HepG2 (cell line): ENCODE measurements around the gene DNAJB12.

Experiments
- CTCF ChIP-seq: sonication (generic); formaldehyde crosslinking; IDR thresholded peaks from 2 replicates; pipeline ENCODE4 v1.5.0; 2020; ENCODE audit warnings: mild to moderate bottlenecking, missing genetic modification reagents, moderate library complexity
- POLR2AphosphoS5 ChIP-seq: IDR thresholded peaks from 2 replicates; pipeline ENCODE4 v1.6.1; 2012; ENCODE audit warnings: low read depth, low read length
- ZNF24 ChIP-seq: fragments of 450-650 bp; IDR thresholded peaks from 2 replicates; pipeline ENCODE4 v1.6.1; 2017; ENCODE audit warnings: antibody characterized with exemption, mild to moderate bottlenecking
- ZNF256 ChIP-seq: sonication (generic); formaldehyde crosslinking; conservative IDR thresholded peaks from 2 replicates; pipeline ENCODE4 v1.4.0; 2020; ENCODE audit warnings: missing genetic modification reagents
- ZNF644 ChIP-seq: IDR thresholded peaks from 2 replicates; pipeline ENCODE4 v1.6.1; 2016; ENCODE audit warnings: low read depth
- TF ChIP-seq, protein P1 (sequence below): IDR thresholded peaks from 2 replicates; pipeline ENCODE4 v1.6.1; 2018; ENCODE audit warnings: missing genetic modification reagents, mild to moderate bottlenecking, missing compliant biosample characterization

- no peak for TF ChIP-seq ZNF256
- TF ChIP-seq, protein P1, sequence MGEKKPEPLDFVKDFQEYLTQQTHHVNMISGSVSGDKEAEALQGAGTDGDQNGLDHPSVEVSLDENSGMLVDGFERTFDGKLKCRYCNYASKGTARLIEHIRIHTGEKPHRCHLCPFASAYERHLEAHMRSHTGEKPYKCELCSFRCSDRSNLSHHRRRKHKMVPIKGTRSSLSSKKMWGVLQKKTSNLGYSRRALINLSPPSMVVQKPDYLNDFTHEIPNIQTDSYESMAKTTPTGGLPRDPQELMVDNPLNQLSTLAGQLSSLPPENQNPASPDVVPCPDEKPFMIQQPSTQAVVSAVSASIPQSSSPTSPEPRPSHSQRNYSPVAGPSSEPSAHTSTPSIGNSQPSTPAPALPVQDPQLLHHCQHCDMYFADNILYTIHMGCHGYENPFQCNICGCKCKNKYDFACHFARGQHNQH, result no peak
- TF ChIP-seq ZNF644 (CRISPR knock-in tag), result no peak
- no peak for TF ChIP-seq ZNF24
- TF ChIP-seq CTCF (CRISPR knock-in tag), result no peak
- TF ChIP-seq POLR2AphosphoS5, result no peak
These were observed 22.2 kb downstream of the DNAJB12 start for GRCh38 chr10:72332423-72333111.
